ENCODE measurements around the gene SH3PXD2A. TPM values are rescaled to one million over a fixed set of nuclear protein-coding genes. Genes with fewer than 3 reads are reported as not detected.

The SH3PXD2A gene
- total RNA-seq, 1 donor, result 58.3 TPM

GRCh38 chr10:103676058-103676785, 179.2 kb downstream of the SH3PXD2A start:
- DNase-seq (ENCODE audit: low read depth), result peak; percentile 94
- TF ChIP-seq CTCF (IDR thresholded peaks at IDR 0.05; ENCODE audit: insufficient read depth, low read depth, low read length), result no peak
- peak overlapping the region; percentile 75 for H3K4me3 ChIP-seq (ENCODE audit: low read depth, low read length)

- TF ChIP-seq CTCF (IDR thresholded peaks at IDR 0.05; ENCODE audit: insufficient read depth, low read depth, low read length), result no peak
- no peak for DNase-seq (ENCODE audit: low read depth)
- H3K4me3 ChIP-seq (ENCODE audit: low read depth, low read length), result no peak overlapping the region
These were observed 181.8 kb downstream of the SH3PXD2A start for GRCh38 chr10:103673606-103674005.

- no peak overlapping the region for H3K4me3 ChIP-seq (ENCODE audit: low read depth, low read length)
- TF ChIP-seq CTCF (IDR thresholded peaks at IDR 0.05; ENCODE audit: insufficient read depth, low read depth, low read length), result no peak
- no peak for DNase-seq (ENCODE audit: low read depth)
These were observed 183.0 kb downstream of the SH3PXD2A start for GRCh38 chr10:103672345-103672744.

- no peak for DNase-seq (ENCODE audit: low read depth)
- H3K4me3 ChIP-seq (ENCODE audit: low read depth, low read length), result no peak overlapping the region
- TF ChIP-seq CTCF (IDR thresholded peaks at IDR 0.05; ENCODE audit: insufficient read depth, low read depth, low read length), result no peak
These were observed 184.1 kb downstream of the SH3PXD2A start for GRCh38 chr10:103671126-103671895.

- no peak for TF ChIP-seq CTCF (IDR thresholded peaks at IDR 0.05; ENCODE audit: insufficient read depth, low read depth, low read length)
- DNase-seq (ENCODE audit: low read depth), result no peak
- no peak overlapping the region for H3K4me3 ChIP-seq (ENCODE audit: low read depth, low read length)
These were observed 185.4 kb downstream of the SH3PXD2A start for GRCh38 chr10:103669944-103670343.

GRCh38 chr10:103669243-103669929, 186.0 kb downstream of the SH3PXD2A start:
- no peak for DNase-seq (ENCODE audit: low read depth)
- no peak for TF ChIP-seq CTCF (IDR thresholded peaks at IDR 0.05; ENCODE audit: insufficient read depth, low read depth, low read length)
- H3K4me3 ChIP-seq (ENCODE audit: low read depth, low read length), result no peak overlapping the region

Data from fibroblast of villous mesenchyme (primary cell).